Measurements from ENCODE around the gene PAWR.
"Not testable (repeated sequence)": the region's sequence is repeated elsewhere in the genome, so short reads cannot be mapped to it uniquely, and the experiment has no call there.

PAWR gene

GRCh38 chr12:79659961-79660431 is 30.8 kb downstream of the PAWR start:
- TF ChIP-seq CTCF (conservative IDR thresholded peaks at IDR 0.05) = no peak
- H3K27ac ChIP-seq = peak overlapping the region; percentile 61

GRCh38 chr12:79658221-79658620 is 32.5 kb downstream of the PAWR start:
- TF ChIP-seq CTCF (conservative IDR thresholded peaks at IDR 0.05) = no peak
- H3K27ac ChIP-seq = peak overlapping the region; percentile 61

GRCh38 chr12:79657136-79657535 is 33.6 kb downstream of the PAWR start:
- no peak for TF ChIP-seq CTCF (conservative IDR thresholded peaks at IDR 0.05)
- no peak overlapping the region for H3K27ac ChIP-seq

- H3K27ac ChIP-seq = no peak overlapping the region
- no peak for TF ChIP-seq CTCF (conservative IDR thresholded peaks at IDR 0.05)
These were observed 35.7 kb downstream of the PAWR start for GRCh38 chr12:79655036-79655435.

- no peak for TF ChIP-seq CTCF (conservative IDR thresholded peaks at IDR 0.05)
- H3K27ac ChIP-seq = no peak overlapping the region
These were observed 38.2 kb downstream of the PAWR start for GRCh38 chr12:79652521-79652920.

- no peak for TF ChIP-seq CTCF (conservative IDR thresholded peaks at IDR 0.05)
- no peak overlapping the region for H3K27ac ChIP-seq
These were observed 40.3 kb downstream of the PAWR start for GRCh38 chr12:79650440-79650839.

- no peak overlapping the region for H3K27ac ChIP-seq
- TF ChIP-seq CTCF (conservative IDR thresholded peaks at IDR 0.05) = no peak
These were observed 41.9 kb downstream of the PAWR start for GRCh38 chr12:79648881-79649280.

GRCh38 chr12:79646843-79647242 is 43.9 kb downstream of the PAWR start:
- H3K27ac ChIP-seq = not testable (repeated sequence)
